ENCODE results near the gene FCN3. TPM values are rescaled to one million over a fixed set of nuclear protein-coding genes. Genes with fewer than 3 reads are reported as not detected.

FCN3 gene
- total RNA-seq, 1 donor from 2014 or later: 13.2 TPM

DNA sequence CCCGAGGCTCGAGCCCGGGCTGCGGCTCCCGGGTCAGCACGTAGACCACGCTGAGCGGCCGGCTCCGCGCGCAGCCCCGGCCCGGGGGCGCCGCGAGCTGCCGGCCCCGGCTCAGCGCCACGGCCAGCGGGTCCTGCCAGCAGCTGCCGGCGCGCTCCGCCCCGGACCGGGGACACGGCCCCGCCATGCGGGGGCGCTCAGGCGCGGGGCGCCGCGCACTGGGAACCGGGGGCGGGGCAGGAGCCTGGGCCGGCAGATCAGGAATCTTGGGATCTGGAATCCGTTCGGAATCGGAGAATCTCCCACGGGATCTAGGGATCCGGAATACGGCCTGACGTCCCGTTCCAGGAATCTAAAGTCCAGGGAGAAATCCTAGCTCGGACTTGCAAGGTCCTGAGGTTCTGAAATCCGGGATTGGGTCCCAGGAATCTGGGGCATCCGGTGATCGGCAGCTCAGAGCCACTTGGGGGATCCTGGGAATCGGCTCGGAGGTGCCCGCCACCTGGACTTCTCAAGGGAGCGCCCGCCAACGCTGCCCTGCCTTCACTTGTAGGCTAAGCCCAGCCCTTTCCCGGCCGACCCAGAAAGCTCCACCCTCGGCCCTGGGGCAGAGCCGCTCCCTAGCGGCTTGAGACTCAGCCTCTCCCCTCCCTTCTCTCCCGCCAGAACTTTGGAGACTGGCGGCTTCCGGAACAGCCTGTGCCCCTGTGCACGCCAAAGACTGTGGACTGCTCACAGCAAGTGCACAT lies 8.0 kb downstream of the FCN3 start, which contains the start of gene MAP3K6:
TSS of gene MAP3K6 (minus strand) at position 551 of the 749 bp plus-strand sequence. CDS start at position 187, 364 bp downstream.
- peak within 1 kb of the TSS; percentile 97 to 99 for H3K27ac ChIP-seq
- intact Hi-C loops (cut with DNase I): loop anchor here (1.0 to 10.0 kb wide), 3 partner anchors 191 to 1758 kb away; partner anchors contain the start of genes STX12 and TMEM200B
- DNase-seq (ENCODE audit: low spot score in 2 of 2): peak; percentile 76 to 96
- peak; percentile 16 to 33 (median 31) for TF ChIP-seq CTCF (IDR thresholded peaks at IDR 0.05)
- peaks cover 28 to 33% of the 10 kb centered on the region in 2 donors for H3K36me3 ChIP-seq
- H3K4me3 ChIP-seq: peak within 1 kb of the TSS; percentile 70 to 96
- H3K9me3 ChIP-seq: no peaks in the 10 kb centered on the region
- H3K27me3 ChIP-seq: no peaks in the 10 kb centered on the region
- H3K4me1 ChIP-seq: peaks cover 21 to 23% of the 10 kb centered on the region in 2 donors

DNA sequence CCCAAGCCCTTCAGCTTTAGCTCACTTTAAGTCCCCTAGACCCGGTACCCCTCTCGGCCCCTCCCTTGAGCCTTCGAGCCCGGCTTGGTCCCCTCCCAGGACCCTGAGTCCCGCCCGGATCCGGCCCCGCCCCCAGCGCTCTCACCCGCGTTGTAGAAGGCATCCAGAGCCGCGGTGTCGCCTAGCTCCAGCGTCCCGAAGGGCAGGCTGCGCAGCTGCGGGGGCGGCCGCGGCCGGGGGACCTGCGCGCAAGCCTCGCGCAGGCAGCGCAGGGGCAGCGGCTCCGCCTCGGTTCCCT lies 8.6 kb downstream of the FCN3 start:
- intact Hi-C loops (cut with DNase I): loop anchor here (1.0 to 10.0 kb wide), 3 partner anchors 191 to 1759 kb away; partner anchors contain the start of genes STX12 and TMEM200B
- peaks cover 21 to 23% of the 10 kb centered on the region in 2 donors for H3K4me1 ChIP-seq
- no peaks in the 10 kb centered on the region for H3K27me3 ChIP-seq
- no peaks in the 10 kb centered on the region for H3K9me3 ChIP-seq
- no peak for TF ChIP-seq CTCF (IDR thresholded peaks at IDR 0.05)
- peak overlapping the region; percentile 70 to 96 for H3K4me3 ChIP-seq
- peaks cover 34 to 39% of the 10 kb centered on the region in 2 donors for H3K36me3 ChIP-seq
- peak; percentile 50 to 91 for DNase-seq (ENCODE audit: low spot score in 2 of 2)
- H3K27ac ChIP-seq: peak overlapping the region; percentile 97 to 99

GRCh38 chr1:27365372-27366112 lies 9.1 kb downstream of the FCN3 start:
- peak overlapping the region; percentile 70 to 96 for H3K4me3 ChIP-seq
- peaks cover 39 to 44% of the 10 kb centered on the region in 2 donors for H3K36me3 ChIP-seq
- peak; percentile 66 to 95 for DNase-seq (ENCODE audit: low spot score in 2 of 2)
- intact Hi-C loops (cut with DNase I): loop anchor here (1.0 to 10.0 kb wide), 6 partner anchors 27 to 1759 kb away; partner anchors contain the start of genes FAM76A, GPR3, STX12 and TMEM200B
- H3K27me3 ChIP-seq: no peaks in the 10 kb centered on the region
- no peaks in the 10 kb centered on the region for H3K9me3 ChIP-seq
- peaks cover 21 to 23% of the 10 kb centered on the region in 2 donors for H3K4me1 ChIP-seq
- peak overlapping the region; percentile 97 to 99 for H3K27ac ChIP-seq
- no peak for TF ChIP-seq CTCF (IDR thresholded peaks at IDR 0.05)

- no peak for DNase-seq (ENCODE audit: low spot score in 2 of 2)
- H3K27ac ChIP-seq: peak overlapping the region; percentile 97 to 99
- H3K36me3 ChIP-seq: peaks cover 46 to 51% of the 10 kb centered on the region in 2 donors
- H3K4me3 ChIP-seq: peak overlapping the region; percentile 70 to 96
- no peaks in the 10 kb centered on the region for H3K27me3 ChIP-seq
- H3K4me1 ChIP-seq: peaks cover 21 to 23% of the 10 kb centered on the region in 2 donors
- no peak for TF ChIP-seq CTCF (IDR thresholded peaks at IDR 0.05)
- H3K9me3 ChIP-seq: no peaks in the 10 kb centered on the region
- intact Hi-C loops (cut with DNase I): loop anchor here (1.0 to 10.0 kb wide), 4 partner anchors 27 to 1760 kb away; partner anchors contain the start of genes FAM76A, GPR3, TMEM200B and TMEM222
These were observed 9.8 kb downstream of the FCN3 start for GRCh38 chr1:27364696-27365371.
